ENCODE measurements around the gene CELSR2. TPM values are rescaled to one million over a fixed set of nuclear protein-coding genes. Genes with fewer than 3 reads are reported as not detected.
A peak's percentile ranks its signal among the peaks of the same experiment; 100 is the strongest.

CELSR2 gene
- total RNA-seq, 1 donor from 2014 or later = 38.7 TPM

DNA sequence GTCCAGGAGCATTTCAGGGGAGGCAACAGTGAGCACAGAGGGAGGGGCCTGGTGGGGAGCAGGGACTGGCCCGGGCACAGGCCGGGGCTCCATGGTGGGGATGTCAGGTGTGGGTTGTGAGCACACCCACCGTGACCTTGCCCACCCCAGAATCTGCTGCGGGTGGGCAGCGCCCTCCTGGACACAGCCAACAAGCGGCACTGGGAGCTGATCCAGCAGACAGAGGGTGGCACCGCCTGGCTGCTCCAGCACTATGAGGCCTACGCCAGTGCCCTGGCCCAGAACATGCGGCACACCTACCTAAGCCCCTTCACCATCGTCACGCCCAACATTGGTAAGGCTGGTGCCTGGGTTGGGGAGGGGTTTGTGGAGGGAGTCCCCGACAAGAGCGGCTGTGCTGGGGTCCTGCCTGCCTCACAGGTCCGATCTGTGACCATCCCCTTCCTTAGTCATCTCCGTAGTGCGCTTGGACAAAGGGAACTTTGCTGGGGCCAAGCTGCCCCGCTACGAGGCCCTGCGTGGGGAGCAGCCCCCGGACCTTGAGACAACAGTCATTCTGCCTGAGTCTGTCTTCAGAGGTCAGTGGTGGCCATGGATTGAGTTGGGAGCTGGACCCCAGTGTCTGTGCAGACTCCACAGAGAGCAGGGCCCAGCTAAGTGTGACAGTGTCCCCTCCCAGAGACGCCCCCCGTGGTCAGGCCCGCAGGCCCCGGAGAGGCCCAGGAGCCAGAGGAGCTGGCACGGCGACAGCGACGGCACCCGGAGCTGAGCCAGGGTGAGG is 19.3 kb downstream of the CELSR2 start:
- Mint-ChIP-seq H3K27ac (peak overlapping the region; percentile 49), H3K9me3 (ENCODE audit: low read depth) (no peaks in the 10 kb centered on the region), H3K36me3 (ENCODE audit: insufficient read depth) (peaks cover 14% of the 10 kb centered on the region), H3K4me1 (ENCODE audit: low read depth) (no peaks in the 10 kb centered on the region), H3K27me3 (no peaks in the 10 kb centered on the region), H3K4me3 (ENCODE audit: low read depth) (no peak overlapping the region)
- no peak for DNase-seq (ENCODE audit: low spot score, unreplicated experiment)
- TF ChIP-seq, protein P1, sequence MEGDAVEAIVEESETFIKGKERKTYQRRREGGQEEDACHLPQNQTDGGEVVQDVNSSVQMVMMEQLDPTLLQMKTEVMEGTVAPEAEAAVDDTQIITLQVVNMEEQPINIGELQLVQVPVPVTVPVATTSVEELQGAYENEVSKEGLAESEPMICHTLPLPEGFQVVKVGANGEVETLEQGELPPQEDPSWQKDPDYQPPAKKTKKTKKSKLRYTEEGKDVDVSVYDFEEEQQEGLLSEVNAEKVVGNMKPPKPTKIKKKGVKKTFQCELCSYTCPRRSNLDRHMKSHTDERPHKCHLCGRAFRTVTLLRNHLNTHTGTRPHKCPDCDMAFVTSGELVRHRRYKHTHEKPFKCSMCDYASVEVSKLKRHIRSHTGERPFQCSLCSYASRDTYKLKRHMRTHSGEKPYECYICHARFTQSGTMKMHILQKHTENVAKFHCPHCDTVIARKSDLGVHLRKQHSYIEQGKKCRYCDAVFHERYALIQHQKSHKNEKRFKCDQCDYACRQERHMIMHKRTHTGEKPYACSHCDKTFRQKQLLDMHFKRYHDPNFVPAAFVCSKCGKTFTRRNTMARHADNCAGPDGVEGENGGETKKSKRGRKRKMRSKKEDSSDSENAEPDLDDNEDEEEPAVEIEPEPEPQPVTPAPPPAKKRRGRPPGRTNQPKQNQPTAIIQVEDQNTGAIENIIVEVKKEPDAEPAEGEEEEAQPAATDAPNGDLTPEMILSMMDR (IDR thresholded peaks at IDR 0.05; ENCODE audit: unreplicated experiment) = no peak

DNA sequence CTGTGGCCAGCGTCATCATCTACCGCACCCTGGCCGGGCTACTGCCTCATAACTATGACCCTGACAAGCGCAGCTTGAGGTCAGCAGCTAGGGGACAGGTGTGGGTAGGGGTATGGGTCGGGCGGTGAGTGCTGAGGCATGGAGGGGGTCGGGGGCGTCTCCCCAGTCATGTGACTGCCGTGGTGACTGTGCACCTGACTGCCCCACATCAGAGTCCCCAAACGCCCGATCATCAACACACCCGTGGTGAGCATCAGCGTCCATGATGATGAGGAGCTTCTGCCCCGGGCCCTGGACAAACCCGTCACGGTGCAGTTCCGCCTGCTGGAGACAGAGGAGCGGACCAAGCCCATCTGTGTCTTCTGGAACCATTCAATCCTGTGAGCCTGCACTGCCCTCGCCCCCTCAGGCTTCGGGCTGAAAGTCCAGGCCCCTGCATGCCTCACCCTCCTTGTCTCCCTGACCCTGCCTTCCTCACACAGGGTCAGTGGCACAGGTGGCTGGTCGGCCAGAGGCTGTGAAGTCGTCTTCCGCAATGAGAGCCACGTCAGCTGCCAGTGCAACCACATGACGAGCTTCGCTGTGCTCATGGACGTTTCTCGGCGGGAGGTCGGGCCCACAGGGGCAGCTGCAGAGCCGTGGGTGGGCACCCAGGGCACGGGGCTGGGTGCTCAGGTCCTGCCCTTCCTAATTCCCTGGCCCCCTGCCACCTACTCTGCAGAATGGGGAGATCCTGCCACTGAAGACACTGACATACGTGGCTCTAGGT is 20.1 kb downstream of the CELSR2 start:
- no peaks in the 10 kb centered on the region for H3K9me3 Mint-ChIP-seq (ENCODE audit: low read depth)
- no peak for DNase-seq (ENCODE audit: low spot score, unreplicated experiment)
- H3K36me3 Mint-ChIP-seq (ENCODE audit: insufficient read depth) = peaks cover 14% of the 10 kb centered on the region
- H3K27ac Mint-ChIP-seq = no peak overlapping the region
- H3K4me3 Mint-ChIP-seq (ENCODE audit: low read depth) = no peak overlapping the region
- peaks cover 7% of the 10 kb centered on the region for H3K4me1 Mint-ChIP-seq (ENCODE audit: low read depth)
- H3K27me3 Mint-ChIP-seq = no peaks in the 10 kb centered on the region
- TF ChIP-seq, protein P1 (IDR thresholded peaks at IDR 0.05; ENCODE audit: unreplicated experiment) = no peak

DNA sequence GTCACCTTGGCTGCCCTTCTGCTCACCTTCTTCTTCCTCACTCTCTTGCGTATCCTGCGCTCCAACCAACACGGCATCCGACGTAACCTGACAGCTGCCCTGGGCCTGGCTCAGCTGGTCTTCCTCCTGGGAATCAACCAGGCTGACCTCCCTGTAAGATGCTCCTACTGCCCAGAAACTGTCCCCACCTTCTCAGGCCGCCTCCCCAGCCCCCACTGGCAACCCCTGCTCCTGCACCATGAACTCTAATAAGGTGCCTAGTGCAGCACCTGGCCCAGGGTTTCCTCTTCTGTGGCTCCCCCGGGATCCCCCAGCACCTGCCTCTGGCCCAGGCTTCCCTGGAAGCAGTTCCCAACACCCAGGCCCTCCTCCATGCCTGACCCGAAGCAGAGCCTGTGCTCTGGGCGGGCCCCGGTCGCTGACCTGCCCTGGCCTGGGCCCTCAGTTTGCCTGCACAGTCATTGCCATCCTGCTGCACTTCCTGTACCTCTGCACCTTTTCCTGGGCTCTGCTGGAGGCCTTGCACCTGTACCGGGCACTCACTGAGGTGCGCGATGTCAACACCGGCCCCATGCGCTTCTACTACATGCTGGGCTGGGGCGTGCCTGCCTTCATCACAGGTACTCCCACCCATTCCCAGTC is 20.8 kb downstream of the CELSR2 start:
- TF ChIP-seq, protein P1 (IDR thresholded peaks at IDR 0.05; ENCODE audit: unreplicated experiment) = no peak
- peaks cover 14% of the 10 kb centered on the region for H3K36me3 Mint-ChIP-seq (ENCODE audit: insufficient read depth)
- no peak overlapping the region for H3K4me3 Mint-ChIP-seq (ENCODE audit: low read depth)
- no peaks in the 10 kb centered on the region for H3K27me3 Mint-ChIP-seq
- no peaks in the 10 kb centered on the region for H3K9me3 Mint-ChIP-seq (ENCODE audit: low read depth)
- no peak overlapping the region for H3K27ac Mint-ChIP-seq
- no peak for DNase-seq (ENCODE audit: low spot score, unreplicated experiment)
- peaks cover 13% of the 10 kb centered on the region for H3K4me1 Mint-ChIP-seq (ENCODE audit: low read depth)

DNA sequence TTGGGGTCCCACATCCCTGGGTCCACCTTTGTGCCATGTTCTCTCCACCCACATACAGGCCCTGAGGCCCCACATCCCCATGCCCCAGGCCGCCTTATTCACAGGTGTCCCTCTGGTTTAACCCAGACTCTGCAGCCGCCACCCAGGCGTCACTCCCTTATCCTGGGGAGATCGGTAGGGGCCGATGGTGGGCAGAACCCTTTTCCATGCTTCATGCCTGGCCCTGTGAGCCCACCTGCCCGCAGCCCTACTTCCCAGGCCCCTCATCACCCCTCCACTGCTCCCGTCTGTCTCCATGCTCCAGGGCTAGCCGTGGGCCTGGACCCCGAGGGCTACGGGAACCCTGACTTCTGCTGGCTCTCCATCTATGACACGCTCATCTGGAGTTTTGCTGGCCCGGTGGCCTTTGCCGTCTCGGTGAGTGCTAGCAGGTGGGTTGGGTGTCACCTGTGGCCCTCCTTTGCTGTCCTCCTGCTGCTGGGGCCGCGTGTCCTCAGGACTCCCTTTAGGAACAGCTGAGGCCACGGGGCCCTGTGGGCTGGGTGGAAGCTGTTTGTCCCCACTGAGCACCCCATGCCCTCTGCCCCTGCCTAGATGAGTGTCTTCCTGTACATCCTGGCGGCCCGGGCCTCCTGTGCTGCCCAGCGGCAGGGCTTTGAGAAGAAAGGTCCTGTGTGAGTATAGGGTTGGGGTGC is 21.4 kb downstream of the CELSR2 start:
- H3K27me3 Mint-ChIP-seq = no peaks in the 10 kb centered on the region
- H3K9me3 Mint-ChIP-seq (ENCODE audit: low read depth) = no peaks in the 10 kb centered on the region
- no peak for DNase-seq (ENCODE audit: low spot score, unreplicated experiment)
- H3K4me1 Mint-ChIP-seq (ENCODE audit: low read depth) = peaks cover 20% of the 10 kb centered on the region
- TF ChIP-seq, protein P1 (IDR thresholded peaks at IDR 0.05; ENCODE audit: unreplicated experiment) = no peak
- H3K36me3 Mint-ChIP-seq (ENCODE audit: insufficient read depth) = peaks cover 14% of the 10 kb centered on the region
- H3K27ac Mint-ChIP-seq = no peak overlapping the region
- H3K4me3 Mint-ChIP-seq (ENCODE audit: low read depth) = no peak overlapping the region

DNA sequence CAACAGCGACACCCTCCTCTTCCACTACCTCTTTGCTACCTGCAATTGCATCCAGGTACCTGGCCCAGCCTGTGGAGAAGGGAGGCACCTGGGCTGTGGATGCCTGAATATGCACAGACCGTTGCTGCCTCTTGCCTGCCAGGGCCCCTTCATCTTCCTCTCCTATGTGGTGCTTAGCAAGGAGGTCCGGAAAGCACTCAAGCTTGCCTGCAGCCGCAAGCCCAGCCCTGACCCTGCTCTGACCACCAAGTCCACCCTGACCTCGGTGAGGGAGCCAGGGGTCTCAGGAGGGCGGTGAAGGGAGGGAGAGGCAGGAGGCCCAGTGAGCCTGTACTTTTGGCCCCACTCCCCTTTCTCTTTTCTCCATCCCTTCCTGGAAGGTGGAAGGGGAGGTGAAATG is 22.1 kb downstream of the CELSR2 start:
- no peaks in the 10 kb centered on the region for H3K9me3 Mint-ChIP-seq (ENCODE audit: low read depth)
- peaks cover 23% of the 10 kb centered on the region for H3K4me1 Mint-ChIP-seq (ENCODE audit: low read depth)
- no peaks in the 10 kb centered on the region for H3K27me3 Mint-ChIP-seq
- TF ChIP-seq, protein P1 (IDR thresholded peaks at IDR 0.05; ENCODE audit: unreplicated experiment) = no peak
- H3K27ac Mint-ChIP-seq = no peak overlapping the region
- no peak overlapping the region for H3K4me3 Mint-ChIP-seq (ENCODE audit: low read depth)
- no peak for DNase-seq (ENCODE audit: low spot score, unreplicated experiment)
- H3K36me3 Mint-ChIP-seq (ENCODE audit: insufficient read depth) = peaks cover 14% of the 10 kb centered on the region

Measured in progenitor cell of endocrine pancreas (in vitro differentiated cells).